Ramos (cell line): ENCODE measurements around the gene CREG2.
"Not testable (repeated sequence)": the region's sequence is repeated elsewhere in the genome, so short reads cannot be mapped to it uniquely, and the experiment has no call there.

Experiments
- in situ Hi-C: fragments of 300-500 bp; cut with MboI; formaldehyde crosslinking; loops from one replicate; pipeline ENCODE4 v1.14.3; 2022; ENCODE audit warnings: low sequenced_read_pairs; ENCODE audit not compliant: unreplicated experiment

CREG2 gene

GRCh38 chr2:101351207-101351606 lies 36.1 kb downstream of the CREG2 start:
- in situ Hi-C loops: no loop called here

- in situ Hi-C loops: no loop called here
Measured at GRCh38 chr2:101349893-101350662, 37.2 kb downstream of the CREG2 start.

GRCh38 chr2:101348883-101349282 lies 38.4 kb downstream of the CREG2 start:
- in situ Hi-C loops: no loop called here

GRCh38 chr2:101346909-101347308 lies 40.4 kb downstream of the CREG2 start:
- in situ Hi-C loops: no loop called here

- in situ Hi-C loops: no loop called here
Measured at GRCh38 chr2:101344137-101344536, 43.2 kb downstream of the CREG2 start.

- in situ Hi-C loops: no loop called here
Measured at GRCh38 chr2:101342625-101343008, 44.7 kb downstream of the CREG2 start.

GRCh38 chr2:101341901-101342624 lies 45.2 kb downstream of the CREG2 start:
- in situ Hi-C loops: no loop called here

- in situ Hi-C loops: no loop called here
Measured at GRCh38 chr2:101341421-101341820, 45.9 kb downstream of the CREG2 start.

GRCh38 chr2:101340141-101340551 lies 47.2 kb downstream of the CREG2 start:
- in situ Hi-C loops: no loop called here

GRCh38 chr2:101339266-101339880 lies 47.9 kb downstream of the CREG2 start:
- in situ Hi-C loops: no loop called here

- in situ Hi-C loops: no loop called here
Measured at GRCh38 chr2:101337877-101338276, 49.4 kb downstream of the CREG2 start.

- in situ Hi-C loops: no loop called here
Measured at GRCh38 chr2:101332885-101333766, 54.2 kb downstream of the CREG2 start.

GRCh38 chr2:101331202-101331601 lies 56.1 kb downstream of the CREG2 start:
- in situ Hi-C loops: no loop called here

GRCh38 chr2:101330253-101330933 lies 56.9 kb downstream of the CREG2 start:
- in situ Hi-C loops: no loop called here

- in situ Hi-C loops: no loop called here
Measured at GRCh38 chr2:101329026-101329425, 58.3 kb downstream of the CREG2 start.

- in situ Hi-C loops: no loop called here
Measured at GRCh38 chr2:101328474-101329007, 58.8 kb downstream of the CREG2 start.

GRCh38 chr2:101327863-101328394 lies 59.4 kb downstream of the CREG2 start:
- in situ Hi-C loops: no loop called here

- in situ Hi-C loops: no loop called here
Measured at GRCh38 chr2:101325425-101325824, 61.9 kb downstream of the CREG2 start.

GRCh38 chr2:101316568-101316967 lies 70.7 kb downstream of the CREG2 start:
- in situ Hi-C loops: not testable (repeated sequence)
